MM.1S (cell line): ENCODE results near the gene HOXC6.

ENCODE experiments used
- EZH2 ChIP-seq: fragments of 300-600 bp; sonication (generic); optimal IDR thresholded peaks from 2 replicates; pipeline ENCODE3; 2017; ENCODE audit warnings: low read depth, mild to moderate bottlenecking, antibody characterized with exemption, low read length, mixed read lengths
- TF ChIP-seq, protein P1 (sequence below): fragments of 300-600 bp; sonication (generic); IDR thresholded peaks from 2 replicates; pipeline ENCODE4 v1.5.1; 2016; ENCODE audit warnings: antibody characterized with exemption, low read length, mixed read lengths

- TF ChIP-seq, protein P1, sequence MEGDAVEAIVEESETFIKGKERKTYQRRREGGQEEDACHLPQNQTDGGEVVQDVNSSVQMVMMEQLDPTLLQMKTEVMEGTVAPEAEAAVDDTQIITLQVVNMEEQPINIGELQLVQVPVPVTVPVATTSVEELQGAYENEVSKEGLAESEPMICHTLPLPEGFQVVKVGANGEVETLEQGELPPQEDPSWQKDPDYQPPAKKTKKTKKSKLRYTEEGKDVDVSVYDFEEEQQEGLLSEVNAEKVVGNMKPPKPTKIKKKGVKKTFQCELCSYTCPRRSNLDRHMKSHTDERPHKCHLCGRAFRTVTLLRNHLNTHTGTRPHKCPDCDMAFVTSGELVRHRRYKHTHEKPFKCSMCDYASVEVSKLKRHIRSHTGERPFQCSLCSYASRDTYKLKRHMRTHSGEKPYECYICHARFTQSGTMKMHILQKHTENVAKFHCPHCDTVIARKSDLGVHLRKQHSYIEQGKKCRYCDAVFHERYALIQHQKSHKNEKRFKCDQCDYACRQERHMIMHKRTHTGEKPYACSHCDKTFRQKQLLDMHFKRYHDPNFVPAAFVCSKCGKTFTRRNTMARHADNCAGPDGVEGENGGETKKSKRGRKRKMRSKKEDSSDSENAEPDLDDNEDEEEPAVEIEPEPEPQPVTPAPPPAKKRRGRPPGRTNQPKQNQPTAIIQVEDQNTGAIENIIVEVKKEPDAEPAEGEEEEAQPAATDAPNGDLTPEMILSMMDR, result no peak
- TF ChIP-seq EZH2, result no peak
These were observed 9.7 kb upstream of the HOXC6 start for GRCh38 chr12:54018468-54018984.
